HG02840 (cell line): Measurements from ENCODE around the gene CREB3L2.
"Not testable (repeated sequence)": the region's sequence is repeated elsewhere in the genome, so short reads cannot be mapped to it uniquely, and the experiment has no call there.

Experiments used
- ATAC-seq: cut with Tn5 transposase; IDR thresholded peaks from one replicate; pipeline ENCODE4 v1.9.1; 2021; ENCODE audit warnings: mild to moderate bottlenecking, moderate library complexity, moderate number of reproducible peaks; ENCODE audit not compliant: unreplicated experiment, low FRiP score

The CREB3L2 gene

GRCh38 chr7:137975221-137975620 is 26.7 kb downstream of the CREB3L2 start:
- ATAC-seq: no peak

GRCh38 chr7:137974766-137975165 is 27.1 kb downstream of the CREB3L2 start:
- no peak for ATAC-seq

GRCh38 chr7:137970253-137970975 is 31.5 kb downstream of the CREB3L2 start:
- ATAC-seq: no peak

- no peak for ATAC-seq
Observed at GRCh38 chr7:137969828-137970227, 32.1 kb downstream of the CREB3L2 start.

- ATAC-seq: no peak
Observed at GRCh38 chr7:137968890-137969289, 33.0 kb downstream of the CREB3L2 start.

GRCh38 chr7:137968339-137968738 is 33.5 kb downstream of the CREB3L2 start:
- ATAC-seq: not testable (repeated sequence)

GRCh38 chr7:137967143-137968018 is 34.5 kb downstream of the CREB3L2 start:
- ATAC-seq: no peak

- no peak for ATAC-seq
Observed at GRCh38 chr7:137966641-137967142, 35.2 kb downstream of the CREB3L2 start.

- no peak for ATAC-seq
Observed at GRCh38 chr7:137965942-137966640, 35.8 kb downstream of the CREB3L2 start.

- no peak for ATAC-seq
Observed at GRCh38 chr7:137964824-137965545, 36.9 kb downstream of the CREB3L2 start.

- no peak for ATAC-seq
Observed at GRCh38 chr7:137962875-137963507, 38.9 kb downstream of the CREB3L2 start.

- no peak for ATAC-seq
Observed at GRCh38 chr7:137962491-137962874, 39.4 kb downstream of the CREB3L2 start.

- ATAC-seq: peak; percentile 60
Observed at GRCh38 chr7:137961200-137962177, 40.4 kb downstream of the CREB3L2 start.

- no peak for ATAC-seq
Observed at GRCh38 chr7:137960020-137960419, 41.9 kb downstream of the CREB3L2 start.

GRCh38 chr7:137958470-137959431 is 43.1 kb downstream of the CREB3L2 start:
- no peak for ATAC-seq

GRCh38 chr7:137957887-137958286 is 44.0 kb downstream of the CREB3L2 start:
- ATAC-seq: no peak

- ATAC-seq: no peak
Observed at GRCh38 chr7:137956591-137956990, 45.3 kb downstream of the CREB3L2 start.
